ENCODE data around the gene POLR1H. TPM values are rescaled to one million over a fixed set of nuclear protein-coding genes. Genes with fewer than 3 reads are reported as not detected.

The POLR1H gene
- total RNA-seq, 1 experiment from 2014 or later: 17.6 TPM

Other genes with a start within 250 kb of the POLR1H start
- not detected in 2 replicates for gene HLA-G, start 233.4 kb upstream of the POLR1H start, total RNA-seq (2014; rRNA removed)
- 412 and 438 TPM in 2 replicates for gene HLA-A, start 118.7 kb upstream of the POLR1H start, total RNA-seq (2014; rRNA removed)
- gene PPP1R11, start 5.9 kb downstream of the POLR1H start, total RNA-seq (2014; rRNA removed): 43.0 and 47.1 TPM in 2 replicates
- gene RNF39, start 14.5 kb downstream of the POLR1H start, total RNA-seq (2014; rRNA removed): not detected in 2 replicates
- gene TRIM31, start 51.8 kb downstream of the POLR1H start, total RNA-seq (2014; rRNA removed): not detected in 2 replicates
- not detected in 2 replicates for gene TRIM40, start 74.9 kb downstream of the POLR1H start, total RNA-seq (2014; rRNA removed)
- gene TRIM10, start 99.9 kb downstream of the POLR1H start, total RNA-seq (2014; rRNA removed): not detected in 2 replicates
- gene TRIM15, start 102.3 kb downstream of the POLR1H start, total RNA-seq (2014; rRNA removed): not detected in 2 replicates
- 35.1 and 36.7 TPM in 2 replicates for gene TRIM26, start 152.1 kb downstream of the POLR1H start, total RNA-seq (2014; rRNA removed)